GM19328 (cell line): Measurements from ENCODE around the gene PRAMEF5.
"Not testable (repeated sequence)": the region's sequence is repeated elsewhere in the genome, so short reads cannot be mapped to it uniquely, and the experiment has no call there.

ENCODE experiments used
- ATAC-seq: cut with Tn5 transposase; IDR thresholded peaks from one replicate; pipeline ENCODE4 v1.9.1; 2021; ENCODE audit warnings: mild to moderate bottlenecking, moderate library complexity; ENCODE audit not compliant: unreplicated experiment

PRAMEF5 gene

DNA sequence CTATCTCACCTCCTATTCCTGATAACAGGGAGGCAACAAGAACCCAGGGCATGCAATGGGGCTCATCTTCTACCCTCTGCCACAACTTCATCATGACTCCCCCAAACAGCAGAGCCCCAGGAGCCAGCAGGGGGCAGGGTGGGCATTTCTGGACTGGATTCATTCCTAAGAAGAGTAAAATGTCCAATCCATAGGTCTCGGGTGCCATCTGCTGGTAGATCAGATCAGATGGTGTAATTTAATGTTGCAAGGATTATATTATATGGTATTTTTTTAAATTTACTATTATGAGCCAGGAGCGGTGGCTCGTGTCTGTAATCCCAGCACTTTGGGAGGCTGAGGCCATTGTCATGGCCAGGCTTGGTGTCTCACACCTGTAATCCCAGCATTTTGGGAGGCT lies 11.1 kb downstream of the PRAMEF5 start:
- not testable (repeated sequence) for ATAC-seq

DNA sequence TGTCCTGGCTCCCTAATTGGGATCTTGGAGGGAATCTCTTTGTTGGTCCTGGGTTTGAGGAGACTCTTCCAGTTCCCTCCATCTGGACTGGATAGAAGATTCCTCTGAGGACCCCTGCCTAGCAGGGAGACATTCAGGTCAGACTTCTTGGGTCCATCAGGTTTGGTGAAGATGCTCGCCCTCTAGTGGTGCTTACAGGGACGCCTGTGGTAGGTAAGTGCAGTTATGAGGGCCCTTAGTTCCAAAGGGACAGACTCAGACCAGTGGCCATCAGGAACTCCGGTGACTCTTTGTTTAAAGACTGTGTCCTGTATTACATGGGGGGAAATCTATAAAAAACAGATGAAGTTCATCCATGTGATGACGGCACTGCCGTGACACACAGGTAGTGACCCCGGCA lies 23.0 kb downstream of the PRAMEF5 start:
- ATAC-seq, result not testable (repeated sequence)

DNA sequence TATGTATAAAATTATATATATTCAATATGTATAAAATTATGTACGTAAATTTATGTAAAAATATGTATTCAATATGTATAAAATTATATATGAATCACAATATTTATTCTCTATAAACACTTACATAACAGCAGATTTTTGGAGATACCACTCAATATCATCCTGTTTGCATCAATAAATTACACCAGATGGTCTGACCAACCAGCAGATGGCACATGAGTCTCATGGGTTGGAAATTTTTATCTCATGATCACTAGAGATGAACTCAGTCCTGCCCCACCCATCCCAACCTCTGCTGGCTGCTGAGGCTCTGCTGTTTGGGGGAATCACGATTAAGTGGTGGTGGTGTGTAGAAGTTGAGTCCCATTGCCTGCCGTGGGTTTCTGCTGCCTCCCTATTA lies 25.6 kb downstream of the PRAMEF5 start:
- not testable (repeated sequence) for ATAC-seq

DNA sequence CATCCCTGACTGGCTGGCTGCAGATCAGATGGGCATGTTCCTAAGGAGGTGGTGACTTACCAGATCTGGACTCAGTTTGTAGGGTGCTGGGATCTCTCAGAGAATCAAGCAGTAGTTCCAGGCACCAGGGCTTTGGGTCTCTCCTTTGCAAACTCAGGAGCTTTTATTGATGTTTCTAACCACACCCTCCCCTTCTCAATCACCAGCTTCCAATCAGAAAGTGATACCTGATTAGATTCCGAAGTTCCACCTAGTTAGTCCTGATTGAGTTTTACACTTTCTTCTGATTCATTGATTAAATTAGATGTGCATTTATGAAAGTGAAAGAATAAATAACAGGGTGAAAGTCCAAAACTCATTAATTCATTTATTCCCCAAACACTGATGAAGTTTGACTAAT lies 31.0 kb downstream of the PRAMEF5 start, which contains the start of gene PRAMEF8:
TSS of gene PRAMEF8 (minus strand) at position 101 of the 400 bp plus-strand sequence. CDS start 1,046 bp downstream, outside the sequence.
- ATAC-seq, result not testable (repeated sequence)

DNA sequence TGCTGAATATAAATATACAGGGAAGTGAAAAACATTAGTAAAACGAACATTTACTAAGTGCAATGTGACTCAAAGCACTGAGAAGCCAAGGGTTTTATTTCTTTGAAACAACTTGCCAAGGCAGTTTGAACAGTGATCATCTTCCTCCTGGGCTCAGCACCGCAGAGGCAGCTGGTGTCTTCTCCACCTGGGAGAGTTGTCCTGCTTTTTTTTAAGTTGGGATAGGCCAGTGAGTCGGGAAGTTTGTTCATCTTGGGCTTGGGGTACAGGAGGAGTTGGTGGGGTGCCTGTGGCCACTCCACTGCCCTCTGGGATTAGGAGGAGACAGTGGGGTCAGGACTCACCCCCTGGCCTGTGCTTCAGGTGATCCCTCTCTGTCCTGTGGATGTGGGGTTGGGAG lies 35.0 kb downstream of the PRAMEF5 start:
- not testable (repeated sequence) for ATAC-seq

DNA sequence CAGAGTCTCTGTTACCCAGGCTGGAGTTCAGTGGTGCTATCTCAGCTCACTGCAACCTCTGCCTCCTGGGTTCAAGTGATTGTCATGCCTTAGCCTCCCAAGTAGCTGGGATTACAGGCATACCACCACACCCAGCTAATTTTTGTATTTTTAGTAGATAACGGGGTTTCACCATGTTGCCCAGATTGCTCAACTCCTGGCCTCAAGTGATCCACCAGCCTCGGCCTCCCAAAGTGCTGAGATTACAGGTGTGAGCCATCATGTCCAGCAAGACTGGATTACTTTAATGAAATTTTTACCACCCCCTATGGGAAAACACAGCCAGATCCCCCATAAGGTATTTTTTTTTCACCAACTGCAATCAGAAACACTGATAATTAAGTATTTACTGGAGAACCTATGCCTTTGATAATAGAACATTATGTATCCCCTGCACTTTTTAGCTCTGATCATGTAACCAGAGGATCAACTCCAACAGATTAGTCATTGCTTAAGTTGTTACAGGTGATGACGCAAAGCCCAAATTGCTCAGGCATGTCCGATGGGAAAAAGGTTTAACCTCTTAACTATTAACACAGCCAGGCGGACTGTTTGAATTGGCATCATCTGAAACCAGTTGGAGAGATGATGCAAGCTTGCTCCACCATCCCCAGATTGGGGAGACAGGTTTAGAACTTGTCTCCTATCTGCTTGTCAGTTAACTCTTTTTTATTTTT lies 43.4 kb downstream of the PRAMEF5 start:
- not testable (repeated sequence) for ATAC-seq

DNA sequence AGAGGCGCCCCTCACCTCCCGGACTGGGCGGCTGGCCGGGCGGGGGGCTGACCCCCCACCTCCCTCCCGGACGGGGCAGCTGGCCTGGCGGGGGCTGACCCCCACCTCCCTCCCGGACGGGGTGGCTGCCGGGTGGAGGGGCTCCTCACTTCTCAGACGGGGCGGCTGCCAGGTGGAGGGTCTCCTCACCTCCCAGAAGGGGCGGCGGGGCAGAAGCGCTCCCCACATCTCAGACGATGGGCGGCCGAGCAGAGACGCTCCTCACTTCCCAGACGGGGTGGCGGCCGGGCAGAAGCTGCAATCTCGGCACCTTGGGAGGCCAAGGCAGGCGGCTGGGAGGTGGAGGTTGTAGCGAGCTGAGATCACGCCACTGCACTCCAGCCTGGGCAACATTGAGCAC lies 44.7 kb downstream of the PRAMEF5 start:
- not testable (repeated sequence) for ATAC-seq

DNA sequence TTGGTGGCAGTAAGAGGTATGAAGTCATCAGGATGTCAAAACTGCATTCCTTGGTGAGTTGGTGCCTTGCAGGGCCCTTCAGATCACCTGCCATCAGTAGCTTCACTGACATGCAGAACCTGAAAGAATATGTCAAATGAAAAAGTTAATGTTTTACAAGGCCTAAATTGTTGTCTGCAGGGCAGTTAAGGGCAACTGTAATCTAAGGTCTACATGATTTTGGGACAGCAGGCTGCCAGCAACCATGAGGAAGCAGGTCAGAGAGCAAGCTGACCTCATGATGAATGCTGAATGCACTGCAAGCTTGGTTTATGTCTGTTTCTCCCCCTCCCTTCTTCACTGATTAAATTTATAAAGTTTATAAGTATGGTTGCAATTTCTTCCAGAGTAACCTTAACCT lies 48.2 kb downstream of the PRAMEF5 start:
- not testable (repeated sequence) for ATAC-seq

DNA sequence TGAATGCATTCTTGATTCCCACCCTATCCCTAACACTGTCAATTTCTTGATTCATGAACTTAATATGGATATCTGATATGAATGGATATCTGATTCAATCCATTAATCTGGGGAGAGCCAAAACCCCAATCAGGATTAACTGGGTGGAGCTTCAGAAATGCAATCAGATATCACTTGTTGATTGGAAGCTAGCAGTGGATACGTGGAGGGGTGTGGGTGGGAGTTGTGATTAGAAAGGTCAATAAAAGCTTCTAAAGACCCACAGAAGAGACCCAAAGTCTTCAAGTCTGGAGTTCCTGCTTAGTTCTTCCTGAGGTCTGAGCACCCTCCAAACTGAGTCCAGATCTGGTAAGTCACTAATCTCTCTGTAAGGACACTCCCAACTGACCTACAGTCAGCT lies 49.2 kb downstream of the PRAMEF5 start, which contains the start of gene PRAMEF33:
TSS of gene PRAMEF33 (plus strand) at position 301 of the 400 bp plus-strand sequence. CDS start 2,416 bp downstream, outside the sequence.
- not testable (repeated sequence) for ATAC-seq
